Tibial nerve (tissue), 4 donors: Measurements from ENCODE around the gene WNT9A.

Experiments used
- CTCF ChIP-seq, 5 experiments: fragments of 200-600 bp in 3 of 5; fragments of 450-650 bp in 2 of 5; sonication (generic) in 3 of 5; IDR thresholded peaks; one replicate each; pipeline ENCODE4 v1.5.1; 2016 to 2019; ENCODE audit warnings: antibody characterized with exemption in 5 of 5, mild to moderate bottlenecking in 3 of 5, moderate library complexity in 2 of 5
- EP300 ChIP-seq, 2 donors: sonication (generic); formaldehyde crosslinking; IDR thresholded peaks; one replicate each; pipeline ENCODE4 v1.6.1; 2017; ENCODE audit warnings: antibody characterized with exemption in 2 of 2, mild to moderate bottlenecking in 1 of 2
- POLR2A ChIP-seq, 2 donors: fragments of 450-650 bp; IDR thresholded peaks; one replicate each; pipeline ENCODE4 v1.6.1; 2017; ENCODE audit warnings: antibody characterized with exemption in 2 of 2, mild to moderate bottlenecking in 2 of 2, moderate library complexity in 2 of 2

GRCh38 chr1:227919906-227920305, 27.8 kb downstream of the WNT9A start:
- no peak for TF ChIP-seq CTCF (IDR thresholded peaks at IDR 0.05)
- no peak for TF ChIP-seq POLR2A (IDR thresholded peaks at IDR 0.05)
- no peak for TF ChIP-seq EP300 (IDR thresholded peaks at IDR 0.05)
